ENCODE measurements around the gene PADI1. TPM values are rescaled to one million over a fixed set of nuclear protein-coding genes. Genes with fewer than 3 reads are reported as not detected.

The PADI1 gene
- total and polyA plus RNA-seq, 4 donors, result 4.9 TPM; not detected in 3

GRCh38 chr1:17255336-17255735 is 50.4 kb downstream of the PADI1 start:
- DNase-seq (ENCODE audit: low spot score), result no peak
- TF ChIP-seq HNF4A (conservative IDR thresholded peaks at IDR 0.05) (no peak), GABPA (IDR thresholded peaks at IDR 0.05 in 1 of 2, conservative IDR thresholded peaks at IDR 0.05 in 1 of 2) (no peak), REST (IDR thresholded peaks at IDR 0.05) (no peak), TAF1 (conservative IDR thresholded peaks at IDR 0.05) (no peak), YY1 (IDR thresholded peaks at IDR 0.05) (no peak), ATF3 (IDR thresholded peaks at IDR 0.05) (no peak), FOXA2 (IDR thresholded peaks at IDR 0.05) (no peak), JUND (IDR thresholded peaks at IDR 0.05) (no peak), SP1 (IDR thresholded peaks at IDR 0.05) (no peak)
- Histone ChIP-seq H3K9ac (ENCODE audit: low read depth in 1 of 2, low read length in 2 of 2) (no peak overlapping the region), H3K27ac (ENCODE audit: low read depth in 1 of 2, low read length in 2 of 2) (no peak overlapping the region), H3K4me3 (ENCODE audit: low read depth in 1 of 3, low read length in 3 of 3) (no peak overlapping the region), H3K4me1 (ENCODE audit: control insufficient read depth in 4 of 4, insufficient read depth in 4 of 4, low read length in 3 of 4) (no peaks in the 10 kb centered on the region), H3K27me3 (ENCODE audit: control insufficient read depth in 4 of 4, insufficient read depth in 4 of 4, low read length in 3 of 4) (peaks cover 0 to 2% (median 0%) of the 10 kb centered on the region in 4 donors), H3K36me3 (ENCODE audit: control insufficient read depth in 4 of 4, insufficient read depth in 3 of 4, low read depth in 1 of 4, low read length in 3 of 4) (no peaks in the 10 kb centered on the region), H3K9me3 (ENCODE audit: control insufficient read depth in 4 of 4, low read length in 3 of 4) (no peaks in the 10 kb centered on the region)
- WGBS, result 65% methylated on average over 5 of the region's 5 CpGs

- Histone ChIP-seq H3K4me1 (ENCODE audit: control insufficient read depth in 4 of 4, insufficient read depth in 4 of 4, low read length in 3 of 4) (no peaks in the 10 kb centered on the region), H3K9me3 (ENCODE audit: control insufficient read depth in 4 of 4, low read length in 3 of 4) (no peaks in the 10 kb centered on the region), H3K27me3 (ENCODE audit: control insufficient read depth in 4 of 4, insufficient read depth in 4 of 4, low read length in 3 of 4) (peaks cover 0 to 3% (median 0%) of the 10 kb centered on the region in 4 donors), H3K4me3 (ENCODE audit: low read depth in 1 of 3, low read length in 3 of 3) (no peak overlapping the region), H3K9ac (ENCODE audit: low read depth in 1 of 2, low read length in 2 of 2) (no peak overlapping the region), H3K27ac (ENCODE audit: low read depth in 1 of 2, low read length in 2 of 2) (no peak overlapping the region), H3K36me3 (ENCODE audit: control insufficient read depth in 4 of 4, insufficient read depth in 3 of 4, low read depth in 1 of 4, low read length in 3 of 4) (no peaks in the 10 kb centered on the region)
- 82% methylated on average over 9 of the region's 9 CpGs for WGBS
- TF ChIP-seq TAF1 (conservative IDR thresholded peaks at IDR 0.05) (no peak), ZBTB33 (IDR thresholded peaks at IDR 0.05) (no peak), RXRA (IDR thresholded peaks at IDR 0.05) (no peak), REST (IDR thresholded peaks at IDR 0.05) (no peak), YY1 (IDR thresholded peaks at IDR 0.05) (no peak), MAX (IDR thresholded peaks at IDR 0.05) (no peak), RAD21 (IDR thresholded peaks at IDR 0.05) (no peak), CTCF (IDR thresholded peaks at IDR 0.05; ENCODE audit: low read depth, low read length, missing input control) (no peak), FOXA1 (IDR thresholded peaks at IDR 0.05) (no peak), EGR1 (IDR thresholded peaks at IDR 0.05; ENCODE audit: low read depth in 2 of 2) (no peak)
- DNase-seq (ENCODE audit: low spot score), result no peak
These were observed 53.3 kb downstream of the PADI1 start for GRCh38 chr1:17258116-17258757.

Data from liver (tissue), 9 donors.